MCF 10A (cell line): Measurements from ENCODE around the gene FOXR2. TPM values are rescaled to one million over a fixed set of nuclear protein-coding genes. Genes with fewer than 3 reads are reported as not detected.

ENCODE experiments used
- BruUV-seq: library from RNA; stranded (reverse); fragments of 400-500 nt; replicated peaks from 2 replicates; lab custom pipeline; 2021; lab: Mats Ljungman, UMichigan
- CTCF ChIA-PET: fragments of 300-600 bp; sonication (Branson Sonifier 250); formaldehyde crosslinking; extraction: SDS; loops from one replicate; lab custom pipeline; 2021; ENCODE audit warnings: antibody characterized with exemption, inconsistent platforms; lab: Yijun Ruan, JAX
- POLR2A ChIA-PET: fragments of 300-600, 350-650 bp; sonication (Branson Sonifier 250); formaldehyde crosslinking; extraction: SDS; loops from one replicate; lab custom pipeline; 2020; ENCODE audit warnings: antibody characterized with exemption, inconsistent platforms; lab: Yijun Ruan, JAX
- DNase-seq: peaks from one replicate; pipeline ENCODE4 v3.0.0-alpha.2; 2018; ENCODE audit not compliant: unreplicated experiment
- H3K27ac Mint-ChIP-seq: one replicate; pipeline ENCODE4 v1.8.0; 2022; ENCODE audit warnings: mild to moderate bottlenecking, low read depth, mixed read lengths; ENCODE audit not compliant: unreplicated experiment
- H3K27me3 Mint-ChIP-seq: one replicate; pipeline ENCODE4 v1.8.0; 2022; ENCODE audit warnings: mixed read lengths; ENCODE audit not compliant: insufficient read depth, unreplicated experiment
- H3K36me3 Mint-ChIP-seq: one replicate; pipeline ENCODE4 v1.8.0; 2022; ENCODE audit warnings: mild to moderate bottlenecking, moderate library complexity, mixed read lengths; ENCODE audit not compliant: insufficient read depth, unreplicated experiment
- H3K4me1 Mint-ChIP-seq: one replicate; pipeline ENCODE4 v1.8.0; 2022; ENCODE audit warnings: mixed read lengths; ENCODE audit not compliant: insufficient read depth, unreplicated experiment
- H3K4me3 Mint-ChIP-seq: one replicate; pipeline ENCODE4 v1.8.0; 2022; ENCODE audit warnings: mild to moderate bottlenecking, moderate library complexity, mixed read lengths; ENCODE audit not compliant: unreplicated experiment
- H3K9me3 Mint-ChIP-seq: one replicate; pipeline ENCODE4 v1.8.0; 2022; ENCODE audit warnings: mixed read lengths; ENCODE audit not compliant: unreplicated experiment
- intact Hi-C: fragments of 100-400 bp; cut with micrococcal nuclease; formaldehyde crosslinking; loops from 2 replicates; pipeline ENCODE4 v1.14.1; 2022
- total RNA-seq: library from RNA; stranded (reverse); gene quantifications from 2 replicates; pipeline ENCODE4 v1.2.3, GENCODE V29; 2022
- TF ChIP-seq, protein P1 (sequence below): fragments of 200-600 bp; IDR thresholded peaks from one replicate; pipeline ENCODE4 v1.8.0; 2022; ENCODE audit warnings: antibody characterized with exemption, mild to moderate bottlenecking; ENCODE audit not compliant: unreplicated experiment

Gene FOXR2
- total RNA-seq, 1 experiment from 2014 or later, result not detected

DNA sequence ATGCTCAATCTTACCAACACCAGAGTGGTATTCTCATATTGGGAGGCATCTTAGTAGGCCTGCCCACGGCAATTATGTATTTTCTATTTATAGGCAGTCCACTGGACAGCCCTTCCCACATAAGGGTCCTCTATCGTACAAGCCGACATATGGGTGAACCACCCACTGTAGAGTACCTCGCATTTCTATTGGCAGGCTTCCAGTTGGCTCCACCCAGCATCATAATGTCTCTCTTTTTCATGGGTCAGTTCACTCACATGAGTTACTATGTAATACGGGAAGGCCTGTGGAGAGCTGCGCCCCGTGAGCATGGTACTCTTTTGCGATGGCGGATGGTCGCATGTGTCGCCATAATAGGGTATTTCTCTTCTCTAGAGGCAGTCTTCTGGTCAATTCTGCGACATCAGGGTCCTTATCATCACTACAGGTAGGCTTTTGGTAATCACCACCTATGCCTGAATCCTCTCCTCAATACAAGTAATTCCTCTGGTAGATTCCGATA lies 29.4 kb upstream of the FOXR2 start:
- no peak for DNase-seq
- POLR2A ChIA-PET, result no interaction called here
- intact Hi-C loops, result no loop called here

GRCh38 chrX:55598333-55598732 lies 24.9 kb upstream of the FOXR2 start:
- no peak for DNase-seq
- TF ChIP-seq, protein P1, sequence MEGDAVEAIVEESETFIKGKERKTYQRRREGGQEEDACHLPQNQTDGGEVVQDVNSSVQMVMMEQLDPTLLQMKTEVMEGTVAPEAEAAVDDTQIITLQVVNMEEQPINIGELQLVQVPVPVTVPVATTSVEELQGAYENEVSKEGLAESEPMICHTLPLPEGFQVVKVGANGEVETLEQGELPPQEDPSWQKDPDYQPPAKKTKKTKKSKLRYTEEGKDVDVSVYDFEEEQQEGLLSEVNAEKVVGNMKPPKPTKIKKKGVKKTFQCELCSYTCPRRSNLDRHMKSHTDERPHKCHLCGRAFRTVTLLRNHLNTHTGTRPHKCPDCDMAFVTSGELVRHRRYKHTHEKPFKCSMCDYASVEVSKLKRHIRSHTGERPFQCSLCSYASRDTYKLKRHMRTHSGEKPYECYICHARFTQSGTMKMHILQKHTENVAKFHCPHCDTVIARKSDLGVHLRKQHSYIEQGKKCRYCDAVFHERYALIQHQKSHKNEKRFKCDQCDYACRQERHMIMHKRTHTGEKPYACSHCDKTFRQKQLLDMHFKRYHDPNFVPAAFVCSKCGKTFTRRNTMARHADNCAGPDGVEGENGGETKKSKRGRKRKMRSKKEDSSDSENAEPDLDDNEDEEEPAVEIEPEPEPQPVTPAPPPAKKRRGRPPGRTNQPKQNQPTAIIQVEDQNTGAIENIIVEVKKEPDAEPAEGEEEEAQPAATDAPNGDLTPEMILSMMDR, result no peak
- Mint-ChIP-seq H3K27ac (no peak overlapping the region), H3K4me3 (no peak overlapping the region), H3K4me1 (no peaks in the 10 kb centered on the region), H3K36me3 (no peaks in the 10 kb centered on the region), H3K9me3 (no peaks in the 10 kb centered on the region), H3K27me3 (peaks cover 10% of the 10 kb centered on the region)
- intact Hi-C loops, result no loop called here
- POLR2A ChIA-PET, result no interaction called here
- CTCF ChIA-PET, result interaction anchor here (0.6 kb wide), 1 partner anchor 43 kb away, joined by 5 read pairs; no protein-coding TSS in a partner anchor
- BruUV-seq, result no TSS peak

More for the DNA sequence above, 29.4 kb upstream of the FOXR2 start:
- no peak overlapping the region for H3K4me3 Mint-ChIP-seq
- H3K4me1 Mint-ChIP-seq, result no peaks in the 10 kb centered on the region
- TF ChIP-seq, protein P1, result no peak
- H3K27ac Mint-ChIP-seq, result no peak overlapping the region
- H3K27me3 Mint-ChIP-seq, result no peaks in the 10 kb centered on the region
- no peaks in the 10 kb centered on the region for H3K36me3 Mint-ChIP-seq
- no TSS peak for BruUV-seq
- CTCF ChIA-PET, result no interaction called here
- no peaks in the 10 kb centered on the region for H3K9me3 Mint-ChIP-seq

GRCh38 chrX:55619547-55619946 lies 3.7 kb upstream of the FOXR2 start:
- H3K36me3 Mint-ChIP-seq, result no peaks in the 10 kb centered on the region
- peaks cover 15% of the 10 kb centered on the region for H3K9me3 Mint-ChIP-seq
- CTCF ChIA-PET, result no interaction called here
- TF ChIP-seq, protein P1, result no peak
- no peak overlapping the region for H3K27ac Mint-ChIP-seq
- no peak for DNase-seq
- POLR2A ChIA-PET, result no interaction called here
- H3K4me3 Mint-ChIP-seq, result no peak overlapping the region
- intact Hi-C loops, result no loop called here
- BruUV-seq, result no TSS peak
- peaks cover 18% of the 10 kb centered on the region for H3K27me3 Mint-ChIP-seq
- H3K4me1 Mint-ChIP-seq, result no peaks in the 10 kb centered on the region

DNA sequence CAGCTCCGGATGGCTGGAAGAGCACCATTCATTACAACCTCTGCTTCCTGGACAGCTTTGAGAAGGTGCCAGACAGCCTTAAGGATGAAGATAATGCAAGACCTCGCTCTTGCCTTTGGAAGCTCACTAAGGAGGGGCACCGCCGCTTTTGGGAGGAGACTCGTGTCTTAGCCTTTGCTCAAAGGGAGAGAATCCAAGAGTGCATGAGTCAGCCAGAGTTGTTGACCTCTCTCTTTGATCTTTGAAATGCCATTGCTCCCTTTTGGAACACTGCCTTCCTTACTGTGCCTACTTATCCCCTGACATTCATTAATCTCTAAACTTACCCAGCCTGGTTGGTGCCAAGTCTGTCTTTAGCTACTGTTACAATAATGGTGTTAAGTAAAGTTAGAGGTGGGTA lies 1.2 kb downstream of the FOXR2 start:
- peaks cover 54% of the 10 kb centered on the region for H3K27me3 Mint-ChIP-seq
- no peak overlapping the region for H3K4me3 Mint-ChIP-seq
- no peak overlapping the region for H3K27ac Mint-ChIP-seq
- no peaks in the 10 kb centered on the region for H3K36me3 Mint-ChIP-seq
- ChIA-PET CTCF (interaction anchor here (0.6 kb wide), 1 partner anchor 178 kb away, joined by 3 read pairs; no protein-coding TSS in a partner anchor), POLR2A (no interaction called here)
- peaks cover 13% of the 10 kb centered on the region for H3K9me3 Mint-ChIP-seq
- TF ChIP-seq, protein P1, result no peak
- intact Hi-C loops, result no loop called here
- BruUV-seq, result no TSS peak
- DNase-seq, result no peak
- H3K4me1 Mint-ChIP-seq, result no peaks in the 10 kb centered on the region
